H1 (cell line): ENCODE measurements around the gene ANXA2. TPM values are rescaled to one million over a fixed set of nuclear protein-coding genes. Genes with fewer than 3 reads are reported as not detected.

ENCODE experiments used
- CTCF ChIA-PET: fragments of 300-600 bp; sonication (Branson Sonifier 250); formaldehyde crosslinking; loops from one replicate; lab custom pipeline; 2021; ENCODE audit not compliant: partially characterized antibody; lab: Charles Lee
- POLR2A ChIA-PET: fragments of 300-600 bp; sonication (Branson Sonifier 250); formaldehyde crosslinking; loops from one replicate; lab custom pipeline; 2021; ENCODE audit warnings: inconsistent platforms; ENCODE audit not compliant: partially characterized antibody; lab: Charles Lee
- DNase-seq, 2 experiments: peaks; one replicate each; pipeline versions ENCODE4 v3.0.0 to v3.0.0-alpha.2; 2010 to 2022; ENCODE audit warnings: low spot score in 2 of 2, low read depth in 1 of 2, mixed read lengths in 1 of 2
- FAIRE-seq: peaks from 2 replicates; lab custom pipeline; 2011; peaks lifted over from hg19 to GRCh38; lab: Jason Lieb, UNC
- H2AFZ ChIP-seq: 2 replicates; pipeline ENCODE4 v1.8.1; 2012; ENCODE audit warnings: low read length, inconsistent platforms
- H2AK5ac ChIP-seq: 2 replicates; pipeline ENCODE4 v1.6.1; 2013; ENCODE audit warnings: low read depth, low read length
- H2BK120ac ChIP-seq: replicated peaks from 2 replicates; pipeline ENCODE3; 2013; ENCODE audit warnings: low read depth, low read length, inconsistent platforms
- H2BK12ac ChIP-seq: 2 replicates; pipeline ENCODE4 v1.6.1; 2013; ENCODE audit warnings: low read depth, low read length
- H2BK15ac ChIP-seq: 2 replicates; pipeline ENCODE4 v1.6.1; 2013; ENCODE audit warnings: low read length
- H2BK20ac ChIP-seq: 2 replicates; pipeline ENCODE4 v1.6.1; 2013; ENCODE audit warnings: low read length
- H2BK5ac ChIP-seq: 2 replicates; pipeline ENCODE4 v1.6.1; 2013; ENCODE audit warnings: low read depth, low read length
- H3K14ac ChIP-seq: 2 replicates; pipeline ENCODE4 v1.6.1; 2013; ENCODE audit warnings: inconsistent platforms; ENCODE audit not compliant: insufficient read length
- H3K18ac ChIP-seq: 2 replicates; pipeline ENCODE4 v1.6.1; 2013; ENCODE audit warnings: low read length; ENCODE audit errors: extremely low read depth
- H3K23ac ChIP-seq: 2 replicates; pipeline ENCODE4 v1.6.1; 2013; ENCODE audit warnings: inconsistent platforms; ENCODE audit not compliant: insufficient read length
- H3K23me2 ChIP-seq: 2 replicates; pipeline ENCODE4 v1.6.1; 2013; ENCODE audit warnings: low read depth, low read length
- H3K27ac ChIP-seq: 2 replicates; pipeline ENCODE4 v1.6.1; 2011; ENCODE audit warnings: low read depth, low read length, inconsistent platforms
- H3K27me3 ChIP-seq, 4 experiments: replicated peaks in 1 of 4; 1 replicate in 1 of 4; 2 replicates in 3 of 4; pipeline versions ENCODE4 v1.6.1 to v1.8.1; 2011 to 2013; ENCODE audit warnings: low read length in 3 of 4, mild to moderate bottlenecking in 3 of 4, inconsistent platforms in 2 of 4, mixed read lengths in 2 of 4, moderate library complexity in 1 of 4; ENCODE audit not compliant: control insufficient read depth in 3 of 4, insufficient read depth in 3 of 4; ENCODE audit errors: extremely low read depth in 1 of 4
- H3K36me3 ChIP-seq, 4 experiments: 2 replicates each; pipeline versions ENCODE4 v1.6.1 to v1.8.1; 2011 to 2013; ENCODE audit warnings: mild to moderate bottlenecking in 4 of 4, low read length in 3 of 4, moderate library complexity in 2 of 4, control low read depth in 1 of 4, inconsistent platforms in 1 of 4; ENCODE audit not compliant: insufficient read depth in 4 of 4, control insufficient read depth in 2 of 4
- H3K4ac ChIP-seq: replicated peaks from 2 replicates; pipeline ENCODE3; 2013; ENCODE audit warnings: low read length, low read depth, mixed read lengths, inconsistent platforms; ENCODE audit not compliant: insufficient read length
- H3K4me1 ChIP-seq, 4 experiments: replicated peaks in 1 of 4; 1 replicate in 1 of 4; 2 replicates in 3 of 4; pipeline versions ENCODE4 v1.6.1 to v1.8.1; 2011 to 2013; ENCODE audit warnings: low read length in 3 of 4, inconsistent platforms in 2 of 4, mixed read lengths in 1 of 4; ENCODE audit not compliant: insufficient read depth in 4 of 4, control insufficient read depth in 3 of 4
- H3K4me2 ChIP-seq, 2 experiments: 2 replicates each; pipeline versions ENCODE4 v1.6.1 to v1.8.1; 2011 to 2013; ENCODE audit warnings: low read depth in 2 of 2, low read length in 2 of 2, control low read depth in 1 of 2, inconsistent platforms in 1 of 2, mild to moderate bottlenecking in 1 of 2; ENCODE audit not compliant: insufficient read depth in 1 of 2
- H3K4me3 ChIP-seq, 4 experiments: fragments of 200-600, 300-600 bp in 1 of 4; sonication (generic), shearing (Covaris generic), sonication (Bioruptor Twin) in 1 of 4; 2 replicates each; pipeline versions ENCODE4 v1.5.1 to v1.8.1; 2011 to 2016; ENCODE audit warnings: low read length in 4 of 4, low read depth in 3 of 4, control low read depth in 2 of 4, inconsistent platforms in 2 of 4, mild to moderate bottlenecking in 2 of 4, mixed read lengths in 1 of 4, moderate library complexity in 1 of 4; ENCODE audit not compliant: insufficient read depth in 2 of 4; ENCODE audit errors: extremely low read depth in 1 of 4
- H3K56ac ChIP-seq: replicated peaks from 2 replicates; pipeline ENCODE3; 2013; ENCODE audit warnings: low read depth, mild to moderate bottlenecking, mixed read lengths, low read length, inconsistent platforms; ENCODE audit not compliant: insufficient read length
- H3K79me1 ChIP-seq: 2 replicates; pipeline ENCODE4 v1.6.1; 2013; ENCODE audit warnings: low read depth, low read length, control low read depth
- H3K79me2 ChIP-seq, 2 experiments: 2 replicates each; pipeline versions ENCODE4 v1.6.1 to v1.8.1; 2012 to 2013; ENCODE audit warnings: low read length in 2 of 2, mild to moderate bottlenecking in 2 of 2, inconsistent platforms in 1 of 2; ENCODE audit not compliant: insufficient read depth in 2 of 2, control insufficient read depth in 1 of 2
- H3K9ac ChIP-seq, 4 experiments: replicated peaks in 1 of 4; 1 replicate in 1 of 4; 2 replicates in 3 of 4; pipeline versions ENCODE4 v1.6.1 to v1.8.1; 2011 to 2013; ENCODE audit warnings: low read depth in 3 of 4, low read length in 3 of 4, control low read depth in 2 of 4, mild to moderate bottlenecking in 2 of 4, moderate library complexity in 2 of 4, inconsistent platforms in 1 of 4; ENCODE audit errors: extremely low read depth in 1 of 4
- H3K9me3 ChIP-seq, 2 experiments: 2 replicates each; pipeline versions ENCODE4 v1.6.1 to v1.8.1; 2012 to 2013; ENCODE audit warnings: mild to moderate bottlenecking in 2 of 2, moderate library complexity in 2 of 2, control low read depth in 1 of 2, inconsistent platforms in 1 of 2, low read depth in 1 of 2, low read length in 1 of 2, mixed read lengths in 1 of 2; ENCODE audit not compliant: insufficient read depth in 2 of 2
- H4K20me1 ChIP-seq, 2 experiments: replicated peaks in 1 of 2; 2 replicates each; pipeline versions ENCODE3 to v1.8.1; 2011 to 2013; ENCODE audit warnings: inconsistent platforms in 2 of 2, low read length in 2 of 2, mild to moderate bottlenecking in 1 of 2; ENCODE audit not compliant: insufficient read depth in 2 of 2, control insufficient read depth in 1 of 2
- H4K5ac ChIP-seq: 2 replicates; pipeline ENCODE4 v1.6.1; 2013; ENCODE audit warnings: low read length, low read depth, mixed read lengths, inconsistent platforms; ENCODE audit not compliant: insufficient read length
- H4K8ac ChIP-seq: 2 replicates; pipeline ENCODE4 v1.8.0; 2013; ENCODE audit warnings: mild to moderate bottlenecking, moderate library complexity, low read length, inconsistent platforms; ENCODE audit not compliant: insufficient read depth; ENCODE audit errors: extremely low read depth
- H4K91ac ChIP-seq: replicated peaks from 2 replicates; pipeline ENCODE3; 2013; ENCODE audit warnings: low read length, mixed read lengths, inconsistent platforms; ENCODE audit not compliant: insufficient read length
- ATF3 ChIP-seq: IDR thresholded peaks from 2 replicates; pipeline ENCODE4 v1.6.1; 2011; ENCODE audit warnings: low read depth, mild to moderate bottlenecking, low read length; ENCODE audit not compliant: insufficient read depth
- CTBP2 ChIP-seq: IDR thresholded peaks from 2 replicates; pipeline ENCODE4 v1.7.0; 2011; ENCODE audit warnings: borderline replicate concordance, mild to moderate bottlenecking, moderate library complexity, mixed read lengths, low read length; ENCODE audit not compliant: insufficient read depth, insufficient read length
- JUN ChIP-seq: IDR thresholded peaks from 2 replicates; pipeline ENCODE4 v1.6.1; 2011; ENCODE audit warnings: low read depth, mild to moderate bottlenecking, improper control_type of control experiment, low read length
- WGBS, 2 experiments: shearing (Covaris generic) in 1 of 2; methylation state at CpG; one replicate each; pipeline versions ENCODE4 v1.1.6 to v1.1.7; 2013 to 2015; ENCODE audit warnings: low lambda C conversion rate in 2 of 2, mixed read lengths in 2 of 2, inconsistent platforms in 1 of 2, low coverage in 1 of 2, missing lambda C conversion rate in 1 of 2; ENCODE audit not compliant: insufficient replicate concordance in 2 of 2, insufficient coverage in 1 of 2, insufficient read length in 1 of 2; ENCODE audit errors: extremely low coverage in 1 of 2, missing lambda C conversion rate in 1 of 2; 5-methylcytosine and 5-hydroxymethylcytosine counted together
- polyA plus RNA-seq, 7 experiments: library from polyadenylated mRNA; depleted of rRNA in 3 of 7; stranded (reverse) in 5 of 7; unstranded in 2 of 7; fragments of >200 nt in 5 of 7; fragments of 200-250 nt in 2 of 7; gene quantifications; 1 replicate in 5 of 7; 2 replicates in 1 of 7; 4 replicates in 1 of 7; pipeline versions ENCODE4 v1.2.1 to v1.2.3, GENCODE V29; 2011 to 2013; ENCODE audit warnings: missing spikeins in 2 of 7, mixed read lengths in 2 of 7
- total RNA-seq: library from RNA; stranded (reverse); fragmentation: NEBNext Ultra II Directional; extraction: Animal tissue kit (Norgen Biotek cat#: 25700); gene quantifications from 2 replicates; pipeline ENCODE4 v1.2.1, GENCODE V29; 2021

The ANXA2 gene
- total and polyA plus RNA-seq, 2 of the 8 experiments (the other 6 are each of a cell fraction or from before 2014, with no cell fraction given), result 178 to 217 TPM

- 94% methylated on average over 1 of the region's 1 CpG; no CpG with 5 or more reads in 1 of the 2 experiments for WGBS, 2 experiments
- H3K9me3 ChIP-seq, result no peaks in the 10 kb centered on the region
- H3K9ac ChIP-seq, result no peak overlapping the region
- H2BK120ac ChIP-seq, result no peak overlapping the region
- H3K23me2 ChIP-seq, result peaks cover 12% of the 10 kb centered on the region; the same call in 1 of the 2 replicates
- H3K4ac ChIP-seq, result no peak overlapping the region
- H3K18ac ChIP-seq, result no peak overlapping the region
- H4K8ac ChIP-seq, result no peak overlapping the region
- H2BK5ac ChIP-seq, result no peak overlapping the region
- H3K79me1 ChIP-seq, result no peaks in the 10 kb centered on the region; the same call in 1 of the 2 replicates
- FAIRE-seq (no peak), DNase-seq (no peak)
- H3K4me2 ChIP-seq, result peak overlapping the region in 1 of 2 experiments; percentile 95; a peak in 1 of 4 replicates
- no peak overlapping the region for H3K4me3 ChIP-seq
- H3K27me3 ChIP-seq, result peaks cover 0 to 12% (median 6%) of the 10 kb centered on the region in 4 experiments; a peak in 6 of 7 replicates
- H3K56ac ChIP-seq, result no peak overlapping the region
- H2AFZ ChIP-seq, result no peak overlapping the region
- H3K4me1 ChIP-seq, result peaks cover 4 to 15% (median 14%) of the 10 kb centered on the region in 4 experiments
- no peak overlapping the region for H3K27ac ChIP-seq
- H2AK5ac ChIP-seq, result no peak overlapping the region
- no peaks in the 10 kb centered on the region for H4K20me1 ChIP-seq
- no peak overlapping the region for H2BK12ac ChIP-seq
- H2BK20ac ChIP-seq, result no peak overlapping the region
- H3K23ac ChIP-seq, result no peak overlapping the region
- no peak overlapping the region for H4K91ac ChIP-seq
- peaks cover 0 to 6% of the 10 kb centered on the region in 2 experiments; a peak in 1 of 4 replicates for H3K79me2 ChIP-seq
- POLR2A ChIA-PET, result interaction anchor here (1.2 to 1.8 kb wide), 5 partner anchors 13 to 80 kb away, joined by 3 to 6 read pairs (median 5); no protein-coding TSS in a partner anchor
- H4K5ac ChIP-seq, result no peak overlapping the region
- H3K36me3 ChIP-seq, result peaks cover 0 to 3% (median 0%) of the 10 kb centered on the region in 4 experiments; a peak in 1 of 8 replicates
- CTCF ChIA-PET, result interaction anchor here (1.4 to 2.0 kb wide), 2 partner anchors 14 to 45 kb away, joined by 3 to 4 read pairs; no protein-coding TSS in a partner anchor
- no peak for TF ChIP-seq ATF3
- no peak for TF ChIP-seq CTBP2
- TF ChIP-seq JUN, result no peak
- no peak overlapping the region for H3K14ac ChIP-seq
- H2BK15ac ChIP-seq, result no peak overlapping the region
Measured at GRCh38 chr15:60399931-60400330, 2.1 kb upstream of the ANXA2 start.
